Immature natural killer cell (primary cell): ENCODE measurements around the gene CCNF. TPM values are rescaled to one million over a fixed set of nuclear protein-coding genes. Genes with fewer than 3 reads are reported as not detected.
A peak's percentile ranks its signal among the peaks of the same experiment; 100 is the strongest.
"Not testable (repeated sequence)": the region's sequence is repeated elsewhere in the genome, so short reads cannot be mapped to it uniquely, and the experiment has no call there.

Experiments used
- DNase-seq, 3 donors: peaks; one replicate each; pipeline ENCODE4 v3.0.0; 2022; ENCODE audit warnings: mixed read lengths in 1 of 3
- H3K27ac Mint-ChIP-seq, 6 donors: one replicate each; pipeline ENCODE4 v1.8.0; 2020; ENCODE audit warnings: mixed read lengths in 6 of 6, mild to moderate bottlenecking in 5 of 6, inconsistent platforms in 4 of 6, moderate library complexity in 3 of 6
- H3K27me3 Mint-ChIP-seq, 3 donors: one replicate each; pipeline ENCODE4 v1.8.0; 2020 to 2021; ENCODE audit warnings: low read depth in 3 of 3, mild to moderate bottlenecking in 3 of 3, mixed read lengths in 3 of 3, moderate library complexity in 3 of 3, inconsistent platforms in 1 of 3
- H3K36me3 Mint-ChIP-seq, 3 donors: one replicate each; pipeline ENCODE4 v1.8.0; 2020; ENCODE audit warnings: mixed read lengths in 3 of 3, inconsistent platforms in 2 of 3, mild to moderate bottlenecking in 2 of 3
- H3K4me1 Mint-ChIP-seq, 2 donors: one replicate each; pipeline ENCODE4 v1.8.0; 2020; ENCODE audit warnings: inconsistent platforms in 2 of 2, mild to moderate bottlenecking in 2 of 2, mixed read lengths in 2 of 2, moderate library complexity in 1 of 2
- H3K4me3 Mint-ChIP-seq, 5 donors: one replicate each; pipeline ENCODE4 v1.8.0; 2020; ENCODE audit warnings: mild to moderate bottlenecking in 5 of 5, mixed read lengths in 5 of 5, inconsistent platforms in 3 of 5, moderate library complexity in 3 of 5
- H3K9me3 Mint-ChIP-seq, 6 donors: one replicate each; pipeline ENCODE4 v1.8.0; 2020; ENCODE audit warnings: mild to moderate bottlenecking in 6 of 6, mixed read lengths in 6 of 6, inconsistent platforms in 4 of 6, moderate library complexity in 3 of 6
- polyA plus RNA-seq, 3 donors: library from polyadenylated mRNA; unstranded; fragments of 300-500 nt; fragmentation: Illumina TruSeq; gene quantifications; one replicate each; pipeline ENCODE4 v1.2.3, GENCODE V29; 2021

CCNF gene
- polyA plus RNA-seq, 3 donors from 2014 or later: 1.5 to 10.9 (median 4.5) TPM

GRCh38 chr16:2435236-2435635, 6.0 kb downstream of the CCNF start:
- H3K4me3 Mint-ChIP-seq, H3K27me3 Mint-ChIP-seq, H3K9me3 Mint-ChIP-seq, H3K27ac Mint-ChIP-seq, DNase-seq: not testable (repeated sequence)
- H3K4me1 Mint-ChIP-seq: peaks cover 33 to 35% of the 10 kb centered on the region in 2 donors
- peaks cover 0 to 11% (median 3%) of the 10 kb centered on the region in 3 donors for H3K36me3 Mint-ChIP-seq

DNA sequence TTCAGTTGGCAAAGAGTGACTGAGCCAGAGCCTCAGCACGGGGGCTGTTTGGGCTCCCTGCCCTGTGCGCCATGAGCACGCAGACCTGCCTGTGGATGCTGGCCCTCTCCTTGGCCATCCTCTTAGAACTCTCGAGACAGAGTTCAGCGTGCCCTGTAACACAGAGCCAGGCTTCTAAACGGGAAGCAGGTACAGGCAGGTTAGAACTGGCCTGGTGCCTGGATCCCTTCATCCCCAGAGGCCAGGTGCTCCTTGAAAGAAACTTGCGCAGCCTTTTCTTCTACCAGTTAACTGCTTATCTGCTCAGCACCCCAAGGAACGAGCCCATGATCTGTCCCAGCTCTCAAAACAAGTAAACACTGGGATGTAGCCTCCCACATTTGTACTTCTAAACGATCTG, 6.9 kb downstream of the CCNF start:
- Mint-ChIP-seq H3K4me1 (peaks cover 26 to 33% of the 10 kb centered on the region in 2 donors), H3K36me3 (peaks cover 0 to 11% (median 3%) of the 10 kb centered on the region in 3 donors), H3K9me3 (no peaks in the 10 kb centered on the region), H3K27ac (peak overlapping the region in 2 of 6 donors; percentile 85 to 89), H3K4me3 (peak overlapping the region in 1 of 5 donors; percentile 30), H3K27me3 (peaks cover 0 to 3% (median 2%) of the 10 kb centered on the region in 3 donors)
- DNase-seq: no peak

GRCh38 chr16:2437032-2437790, 8.0 kb downstream of the CCNF start:
- H3K27ac Mint-ChIP-seq: peak overlapping the region; percentile 76 to 89 (median 82)
- peaks cover 0 to 3% (median 2%) of the 10 kb centered on the region in 3 donors for H3K27me3 Mint-ChIP-seq
- peak overlapping the region; percentile 20 to 78 (median 67) for H3K4me3 Mint-ChIP-seq

GRCh38 chr16:2438121-2438520, 8.9 kb downstream of the CCNF start:
- H3K36me3 Mint-ChIP-seq: peaks cover 0 to 7% (median 1%) of the 10 kb centered on the region in 3 donors
- no peak overlapping the region for H3K4me3 Mint-ChIP-seq
- no peaks in the 10 kb centered on the region for H3K9me3 Mint-ChIP-seq
- H3K27ac Mint-ChIP-seq: no peak overlapping the region
- peaks cover 26 to 33% of the 10 kb centered on the region in 2 donors for H3K4me1 Mint-ChIP-seq
- H3K27me3 Mint-ChIP-seq: peaks cover 0 to 3% (median 2%) of the 10 kb centered on the region in 3 donors
- no peak for DNase-seq

More at GRCh38 chr16:2437032-2437790, 8.0 kb downstream of the CCNF start:
- DNase-seq: peak; percentile 32 to 41 (median 39)
- Mint-ChIP-seq H3K9me3 (no peaks in the 10 kb centered on the region), H3K4me1 (peaks cover 26 to 33% of the 10 kb centered on the region in 2 donors), H3K36me3 (peaks cover 0 to 11% (median 3%) of the 10 kb centered on the region in 3 donors)

DNA sequence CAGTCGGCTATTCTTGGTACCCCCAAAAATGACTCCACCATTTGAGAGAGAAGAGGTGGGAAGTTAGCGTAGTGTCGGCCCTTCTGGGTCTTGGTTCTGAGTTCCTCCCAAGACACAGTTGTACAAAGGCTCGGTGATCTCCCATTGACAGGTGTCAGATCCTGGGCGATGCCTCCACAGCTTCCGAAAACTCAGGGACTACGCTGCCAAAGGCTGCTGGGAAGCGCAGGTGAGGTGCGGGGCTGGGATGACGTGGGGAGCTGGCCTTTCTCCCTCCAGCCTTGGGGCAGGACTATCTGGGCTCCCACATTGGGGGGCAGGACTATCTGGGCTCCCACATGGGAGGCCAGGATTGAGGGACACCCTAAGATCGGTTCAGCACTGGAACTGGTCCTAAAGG, 10.4 kb downstream of the CCNF start:
- H3K9me3 Mint-ChIP-seq: no peaks in the 10 kb centered on the region
- peaks cover 26 to 33% of the 10 kb centered on the region in 2 donors for H3K4me1 Mint-ChIP-seq
- peaks cover 0 to 7% (median 0%) of the 10 kb centered on the region in 3 donors for H3K36me3 Mint-ChIP-seq
- H3K27me3 Mint-ChIP-seq: peaks cover 0 to 3% (median 2%) of the 10 kb centered on the region in 3 donors
- no peak overlapping the region for H3K4me3 Mint-ChIP-seq
- no peak for DNase-seq
- peak overlapping the region; percentile 46 to 77 (median 72) for H3K27ac Mint-ChIP-seq

DNA sequence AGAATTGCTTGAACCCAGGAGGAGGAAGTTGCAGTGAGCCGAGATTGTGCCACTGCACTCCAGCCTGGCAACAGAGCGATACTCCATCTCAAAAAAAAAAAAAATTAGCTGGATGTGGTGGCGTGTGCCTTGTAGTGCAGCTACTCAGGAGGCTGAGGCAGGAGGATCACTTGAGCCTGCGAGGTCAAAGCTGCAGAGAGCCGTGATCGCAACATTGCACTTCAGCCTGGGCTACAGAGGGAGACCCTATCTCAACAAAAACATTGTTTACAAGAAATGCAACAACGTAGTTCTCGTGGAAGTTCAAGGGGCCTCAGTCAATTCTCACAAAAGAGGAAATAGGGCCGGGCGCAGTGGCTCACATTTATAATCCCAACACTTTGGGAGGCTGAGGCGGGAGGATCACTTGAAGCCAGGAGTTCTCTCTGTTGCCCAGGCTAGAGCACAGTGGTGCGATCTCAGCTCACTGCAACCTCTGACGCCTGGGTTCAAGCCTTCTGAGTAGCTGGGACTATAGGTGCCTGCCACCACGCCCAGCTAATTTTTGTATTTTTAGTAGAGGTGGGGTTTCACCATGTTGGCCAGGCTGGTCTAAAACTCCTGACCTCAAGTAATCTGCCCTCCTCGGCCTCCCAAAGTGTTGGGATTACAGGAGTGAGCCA, 12.0 kb downstream of the CCNF start:
- not testable (repeated sequence) for H3K4me3 Mint-ChIP-seq, H3K9me3 Mint-ChIP-seq, DNase-seq, H3K36me3 Mint-ChIP-seq, H3K27me3 Mint-ChIP-seq
- Mint-ChIP-seq H3K27ac (peak overlapping the region in 1 of 6 donors; percentile 64), H3K4me1 (peaks cover 24 to 33% of the 10 kb centered on the region in 2 donors)

GRCh38 chr16:2443555-2443954, 14.3 kb downstream of the CCNF start:
- Mint-ChIP-seq H3K4me1 (peaks cover 12 to 17% of the 10 kb centered on the region in 2 donors), H3K27ac (no peak overlapping the region), H3K27me3 (peaks cover 0 to 2% (median 0%) of the 10 kb centered on the region in 3 donors), H3K36me3 (peaks cover 4 to 13% (median 12%) of the 10 kb centered on the region in 3 donors), H3K4me3 (no peak overlapping the region), H3K9me3 (no peaks in the 10 kb centered on the region)
- no peak for DNase-seq

DNA sequence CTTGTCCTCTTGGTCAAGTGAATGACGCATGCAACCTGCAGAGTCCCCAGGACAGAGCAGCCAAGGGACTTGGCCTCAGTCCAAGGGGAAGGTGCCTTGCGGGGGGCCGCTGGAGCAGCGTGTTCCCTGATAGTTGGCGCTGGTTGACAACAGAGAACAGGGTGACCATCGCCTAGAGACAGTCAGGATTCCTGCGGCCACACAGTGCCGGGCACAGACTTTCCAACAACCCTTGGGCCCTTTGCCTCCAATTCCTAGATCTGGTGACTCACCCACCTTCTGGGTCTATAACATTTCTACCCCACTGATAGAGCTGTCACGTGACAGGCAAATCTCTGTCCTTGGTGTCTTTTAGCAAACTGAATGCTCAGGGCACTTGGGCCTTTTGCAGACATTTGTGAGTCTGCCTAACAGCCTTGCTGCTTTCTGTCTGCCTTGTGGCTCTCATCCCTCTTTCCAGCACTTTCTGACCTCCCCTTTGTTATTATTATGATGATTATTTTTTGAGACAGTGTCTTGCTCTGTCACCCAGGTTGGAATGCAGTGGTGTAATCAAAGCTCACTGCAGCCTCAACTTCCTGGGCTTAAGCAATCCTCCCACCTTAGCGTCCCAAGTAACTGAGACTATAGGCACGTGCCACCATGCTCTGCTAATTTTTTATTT, 18.8 kb downstream of the CCNF start:
- Mint-ChIP-seq H3K4me3 (no peak overlapping the region), H3K27me3 (peaks cover 0 to 2% (median 1%) of the 10 kb centered on the region in 3 donors), H3K4me1 (no peaks in the 10 kb centered on the region), H3K9me3 (no peaks in the 10 kb centered on the region), H3K36me3 (peaks cover 9 to 21% (median 15%) of the 10 kb centered on the region in 3 donors), H3K27ac (no peak overlapping the region)
- no peak for DNase-seq

- DNase-seq: no peak
- Mint-ChIP-seq H3K4me3 (no peak overlapping the region), H3K27me3 (peaks cover 0 to 2% (median 1%) of the 10 kb centered on the region in 3 donors), H3K4me1 (no peaks in the 10 kb centered on the region), H3K27ac (no peak overlapping the region), H3K9me3 (no peaks in the 10 kb centered on the region), H3K36me3 (peaks cover 14 to 21% (median 19%) of the 10 kb centered on the region in 3 donors)
These were observed 19.9 kb downstream of the CCNF start for GRCh38 chr16:2449118-2449517.

- Mint-ChIP-seq H3K27ac (no peak overlapping the region), H3K9me3 (no peaks in the 10 kb centered on the region), H3K4me1 (no peaks in the 10 kb centered on the region), H3K36me3 (peaks cover 14 to 21% (median 19%) of the 10 kb centered on the region in 3 donors), H3K4me3 (no peak overlapping the region), H3K27me3 (peaks cover 0 to 2% (median 1%) of the 10 kb centered on the region in 3 donors)
- no peak for DNase-seq
These were observed 21.3 kb downstream of the CCNF start for GRCh38 chr16:2450535-2450934.

GRCh38 chr16:2450975-2451381, 21.7 kb downstream of the CCNF start:
- no peaks in the 10 kb centered on the region for H3K4me1 Mint-ChIP-seq
- peaks cover 0 to 2% (median 1%) of the 10 kb centered on the region in 3 donors for H3K27me3 Mint-ChIP-seq
- no peak for DNase-seq
- H3K9me3 Mint-ChIP-seq: no peaks in the 10 kb centered on the region
- no peak overlapping the region for H3K27ac Mint-ChIP-seq
- peaks cover 14 to 21% (median 19%) of the 10 kb centered on the region in 3 donors for H3K36me3 Mint-ChIP-seq
- no peak overlapping the region for H3K4me3 Mint-ChIP-seq

- no peaks in the 10 kb centered on the region for H3K4me1 Mint-ChIP-seq
- no peak overlapping the region for H3K27ac Mint-ChIP-seq
- H3K4me3 Mint-ChIP-seq: no peak overlapping the region
- H3K27me3 Mint-ChIP-seq: peaks cover 0 to 2% (median 1%) of the 10 kb centered on the region in 3 donors
- DNase-seq: no peak
- peaks cover 10 to 19% (median 15%) of the 10 kb centered on the region in 3 donors for H3K36me3 Mint-ChIP-seq
- no peaks in the 10 kb centered on the region for H3K9me3 Mint-ChIP-seq
These were observed 22.6 kb downstream of the CCNF start for GRCh38 chr16:2451851-2452320.

DNA sequence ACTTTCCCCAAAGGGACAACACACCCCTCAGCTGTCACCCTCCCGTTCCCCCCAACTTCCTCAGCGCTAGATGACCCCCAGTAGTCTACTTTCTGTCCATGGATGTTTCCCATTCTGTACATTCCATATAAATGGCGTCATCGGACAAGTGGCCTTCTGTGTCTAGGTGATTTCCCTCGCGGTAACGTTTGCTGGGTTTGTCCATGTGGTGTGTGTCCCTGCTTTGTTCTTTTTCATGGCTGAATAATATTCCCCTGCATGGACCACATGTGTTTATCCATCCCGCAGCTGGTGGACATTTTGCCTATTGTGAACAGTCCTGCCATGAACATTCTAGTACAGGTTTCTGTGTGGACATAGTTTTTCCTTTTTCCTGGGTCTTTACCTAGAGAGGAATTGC, 23.4 kb downstream of the CCNF start:
- H3K4me3 Mint-ChIP-seq: no peak overlapping the region
- peaks cover 0 to 2% (median 1%) of the 10 kb centered on the region in 3 donors for H3K27me3 Mint-ChIP-seq
- DNase-seq: no peak
- no peaks in the 10 kb centered on the region for H3K4me1 Mint-ChIP-seq
- no peaks in the 10 kb centered on the region for H3K9me3 Mint-ChIP-seq
- no peak overlapping the region for H3K27ac Mint-ChIP-seq
- peaks cover 10 to 19% (median 15%) of the 10 kb centered on the region in 3 donors for H3K36me3 Mint-ChIP-seq
